OCI-LY1 (cell line): Measurements from ENCODE around the gene ARHGEF39.

Source experiments
- H2AFZ ChIP-seq: fragments of 200-600 bp; sonication (generic), shearing (Covaris generic); 2 replicates; pipeline ENCODE4 v1.6.0; 2014; ENCODE audit warnings: antibody characterized with exemption, mild to moderate bottlenecking, low read length
- H3F3A ChIP-seq: fragments of 200-600 bp; sonication (generic), shearing (Covaris generic); 2 replicates; pipeline ENCODE4 v1.6.0; 2014; ENCODE audit warnings: mild to moderate bottlenecking, antibody characterized with exemption, low read length, moderate library complexity; ENCODE audit not compliant: insufficient read depth
- H3K27ac ChIP-seq: fragments of 200-600 bp; sonication (generic); 2 replicates; pipeline ENCODE4 v1.5.1; 2014; ENCODE audit warnings: low read length, mixed run types, mild to moderate bottlenecking, low read depth; ENCODE audit not compliant: poor library complexity, severe bottlenecking
- H3K27me3 ChIP-seq: fragments of 200-600 bp; sonication (generic); 2 replicates; pipeline ENCODE4 v1.6.0; 2014; ENCODE audit warnings: antibody characterized with exemption, mild to moderate bottlenecking, low read length, moderate library complexity; ENCODE audit not compliant: insufficient read depth
- H3K36me3 ChIP-seq: fragments of 200-600 bp; sonication (generic); 2 replicates; pipeline ENCODE4 v1.6.1; 2014; ENCODE audit warnings: mild to moderate bottlenecking, antibody characterized with exemption, low read length, moderate library complexity, mixed read lengths; ENCODE audit not compliant: insufficient read depth
- H3K4me1 ChIP-seq: fragments of 200-600 bp; sonication (generic); 2 replicates; pipeline ENCODE4 v1.5.1; 2014; ENCODE audit warnings: mild to moderate bottlenecking, low read length, moderate library complexity; ENCODE audit not compliant: insufficient read depth, severe bottlenecking
- H3K4me2 ChIP-seq: fragments of 200-600 bp; sonication (generic), shearing (Covaris generic); 2 replicates; pipeline ENCODE4 v1.6.1; 2014; ENCODE audit warnings: low read length
- H3K4me3 ChIP-seq: fragments of 200-600 bp; sonication (generic); 2 replicates; pipeline ENCODE4 v1.5.1; 2014; ENCODE audit warnings: low read length, low read depth, mild to moderate bottlenecking, mixed read lengths; ENCODE audit not compliant: poor library complexity, severe bottlenecking
- H3K79me2 ChIP-seq: fragments of 200-600 bp; shearing (Covaris generic); 2 replicates; pipeline ENCODE4 v1.6.1; 2016; ENCODE audit warnings: mixed run types, low read length, mixed read lengths; ENCODE audit not compliant: insufficient read depth
- H3K9ac ChIP-seq: fragments of 200-600 bp; sonication (generic), shearing (Covaris generic); 2 replicates; pipeline ENCODE4 v1.6.1; 2014; ENCODE audit warnings: mild to moderate bottlenecking, low read length, mixed read lengths
- H3K9me2 ChIP-seq: fragments of 200-600 bp; sonication (generic), shearing (Covaris generic); 2 replicates; pipeline ENCODE4 v1.6.1; 2014; ENCODE audit warnings: low read depth, mild to moderate bottlenecking, low read length, mixed read lengths
- H3K9me3 ChIP-seq: fragments of 200-600 bp; shearing (Covaris generic); 2 replicates; pipeline ENCODE4 v1.6.1; 2014; ENCODE audit warnings: low read length, mixed read lengths
- H4K20me1 ChIP-seq: fragments of 200-600 bp; sonication (generic), shearing (Covaris generic); 2 replicates; pipeline ENCODE4 v1.6.0; 2016; ENCODE audit warnings: mild to moderate bottlenecking, low read length; ENCODE audit not compliant: insufficient read depth
- EZH2 ChIP-seq: fragments of 200-600 bp; sonication (generic), shearing (Covaris generic); IDR thresholded peaks from 2 replicates; pipeline ENCODE4 v1.8.0; 2017; ENCODE audit warnings: borderline replicate concordance, mixed run types, mild to moderate bottlenecking, antibody characterized with exemption, low read length, moderate library complexity, mixed read lengths
- TF ChIP-seq, protein P1 (sequence below): fragments of 200-600 bp; sonication (generic), shearing (Covaris generic); IDR thresholded peaks from 2 replicates; pipeline ENCODE4 v1.5.1; 2017; ENCODE audit warnings: mild to moderate bottlenecking, antibody characterized with exemption, low read length, moderate library complexity, mixed read lengths

Gene ARHGEF39

GRCh38 chr9:35700942-35701341, 35.9 kb upstream of the ARHGEF39 start:
- H3K9me3 ChIP-seq, result no peaks in the 10 kb centered on the region
- H3K36me3 ChIP-seq, result peaks cover 98% of the 10 kb centered on the region
- no peaks in the 10 kb centered on the region for H4K20me1 ChIP-seq
- no peak overlapping the region for H2AFZ ChIP-seq
- no peaks in the 10 kb centered on the region for H3K27me3 ChIP-seq
- H3K9me2 ChIP-seq, result no peaks in the 10 kb centered on the region
- H3K9ac ChIP-seq, result no peak overlapping the region
- H3F3A ChIP-seq, result no peaks in the 10 kb centered on the region
- no peak overlapping the region for H3K27ac ChIP-seq
- H3K4me3 ChIP-seq, result no peak overlapping the region
- H3K79me2 ChIP-seq, result no peaks in the 10 kb centered on the region
- TF ChIP-seq, protein P1, sequence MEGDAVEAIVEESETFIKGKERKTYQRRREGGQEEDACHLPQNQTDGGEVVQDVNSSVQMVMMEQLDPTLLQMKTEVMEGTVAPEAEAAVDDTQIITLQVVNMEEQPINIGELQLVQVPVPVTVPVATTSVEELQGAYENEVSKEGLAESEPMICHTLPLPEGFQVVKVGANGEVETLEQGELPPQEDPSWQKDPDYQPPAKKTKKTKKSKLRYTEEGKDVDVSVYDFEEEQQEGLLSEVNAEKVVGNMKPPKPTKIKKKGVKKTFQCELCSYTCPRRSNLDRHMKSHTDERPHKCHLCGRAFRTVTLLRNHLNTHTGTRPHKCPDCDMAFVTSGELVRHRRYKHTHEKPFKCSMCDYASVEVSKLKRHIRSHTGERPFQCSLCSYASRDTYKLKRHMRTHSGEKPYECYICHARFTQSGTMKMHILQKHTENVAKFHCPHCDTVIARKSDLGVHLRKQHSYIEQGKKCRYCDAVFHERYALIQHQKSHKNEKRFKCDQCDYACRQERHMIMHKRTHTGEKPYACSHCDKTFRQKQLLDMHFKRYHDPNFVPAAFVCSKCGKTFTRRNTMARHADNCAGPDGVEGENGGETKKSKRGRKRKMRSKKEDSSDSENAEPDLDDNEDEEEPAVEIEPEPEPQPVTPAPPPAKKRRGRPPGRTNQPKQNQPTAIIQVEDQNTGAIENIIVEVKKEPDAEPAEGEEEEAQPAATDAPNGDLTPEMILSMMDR, result no peak
- TF ChIP-seq EZH2, result no peak
- H3K4me1 ChIP-seq, result no peaks in the 10 kb centered on the region
- H3K4me2 ChIP-seq, result no peak overlapping the region

GRCh38 chr9:35700031-35700430, 35.0 kb upstream of the ARHGEF39 start:
- Histone ChIP-seq H3K36me3 (peaks cover 93% of the 10 kb centered on the region), H3K79me2 (no peaks in the 10 kb centered on the region), H3K4me1 (no peaks in the 10 kb centered on the region), H3K27ac (no peak overlapping the region), H3K9me2 (no peaks in the 10 kb centered on the region), H3K9me3 (no peaks in the 10 kb centered on the region), H3K4me3 (no peak overlapping the region), H4K20me1 (no peaks in the 10 kb centered on the region), H2AFZ (no peak overlapping the region), H3K4me2 (no peak overlapping the region), H3K27me3 (no peaks in the 10 kb centered on the region), H3K9ac (no peak overlapping the region), H3F3A (no peaks in the 10 kb centered on the region)
- TF ChIP-seq, protein P1, result no peak

DNA sequence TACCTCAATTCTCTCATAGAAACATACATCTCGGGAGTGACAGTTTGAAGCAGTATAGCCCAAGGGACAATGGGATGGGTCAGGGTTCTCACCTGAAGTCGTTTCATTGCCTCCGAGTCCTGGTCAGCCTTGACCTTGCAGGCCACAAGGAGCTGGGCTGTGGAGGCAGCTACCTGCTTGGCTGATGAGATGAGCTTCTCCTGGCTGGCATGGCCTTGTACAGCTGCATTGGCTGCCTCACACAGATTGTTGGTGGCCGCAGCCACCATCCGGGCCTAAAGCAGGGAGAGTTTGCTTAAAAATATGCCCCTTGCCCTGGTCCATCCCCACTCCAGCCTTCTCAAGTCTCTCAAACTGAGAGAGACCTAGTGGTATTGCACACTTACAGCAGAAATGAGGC, 33.2 kb upstream of the ARHGEF39 start:
- TF ChIP-seq, protein P1, result no peak
- no peak for TF ChIP-seq EZH2
- no peaks in the 10 kb centered on the region for H3K4me1 ChIP-seq
- H3K27ac ChIP-seq, result no peak overlapping the region
- no peak overlapping the region for H3K4me3 ChIP-seq
- H3K9ac ChIP-seq, result no peak overlapping the region
- H3K36me3 ChIP-seq, result peaks cover 75% of the 10 kb centered on the region
- H3K4me2 ChIP-seq, result no peak overlapping the region
- H3K9me2 ChIP-seq, result no peaks in the 10 kb centered on the region
- H3F3A ChIP-seq, result no peaks in the 10 kb centered on the region
- no peak overlapping the region for H2AFZ ChIP-seq
- H4K20me1 ChIP-seq, result no peaks in the 10 kb centered on the region
- no peaks in the 10 kb centered on the region for H3K9me3 ChIP-seq
- H3K79me2 ChIP-seq, result no peaks in the 10 kb centered on the region
- H3K27me3 ChIP-seq, result no peaks in the 10 kb centered on the region
